Smooth muscle cell (in vitro differentiated cells): ENCODE measurements around the gene SYT4. TPM values are rescaled to one million over a fixed set of nuclear protein-coding genes. Genes with fewer than 3 reads are reported as not detected.

Experiments
- DNase-seq: peaks from one replicate; lab custom pipeline; 2025; ENCODE audit not compliant: unreplicated experiment; lab: John Stamatoyannopoulos, UW
- H2AFZ ChIP-seq: fragments of 200-600 bp; sonication (generic); 2 replicates; pipeline ENCODE4 v1.6.0; 2016; ENCODE audit warnings: antibody characterized with exemption, low read depth, mild to moderate bottlenecking
- H3F3A ChIP-seq: fragments of 200-600 bp; sonication (generic); 2 replicates; pipeline ENCODE4 v1.6.0; 2017; ENCODE audit warnings: antibody characterized with exemption, low read depth
- H3K27ac ChIP-seq: fragments of 200-600 bp; sonication (generic); 2 replicates; pipeline ENCODE4 v1.5.1; 2016; ENCODE audit warnings: low read depth, mild to moderate bottlenecking
- H3K27me3 ChIP-seq: fragments of 200-600 bp; sonication (generic); 2 replicates; pipeline ENCODE4 v1.6.1; 2016; ENCODE audit warnings: low read depth, mild to moderate bottlenecking
- H3K36me3 ChIP-seq: fragments of 200-600 bp; sonication (generic); 2 replicates; pipeline ENCODE4 v1.5.1; 2016; ENCODE audit warnings: low read depth
- H3K4me1 ChIP-seq: fragments of 200-600 bp; sonication (generic); 2 replicates; pipeline ENCODE4 v1.5.1; 2016; ENCODE audit warnings: low read depth
- H3K4me2 ChIP-seq: fragments of 200-600 bp; sonication (generic); 2 replicates; pipeline ENCODE4 v1.6.0; 2016; ENCODE audit warnings: mild to moderate bottlenecking
- H3K4me3 ChIP-seq: fragments of 200-600 bp; sonication (generic); 2 replicates; pipeline ENCODE4 v1.5.1; 2016; ENCODE audit warnings: mild to moderate bottlenecking
- H3K79me2 ChIP-seq: fragments of 200-600 bp; sonication (generic); 2 replicates; pipeline ENCODE4 v1.6.0; 2016; ENCODE audit warnings: low read depth, mild to moderate bottlenecking
- H3K9ac ChIP-seq: fragments of 200-600 bp; sonication (generic); 2 replicates; pipeline ENCODE4 v1.6.0; 2016; ENCODE audit warnings: low read depth
- H3K9me3 ChIP-seq: fragments of 200-600 bp; sonication (generic); replicated peaks from 2 replicates; pipeline ENCODE4 v1.5.1; 2016; ENCODE audit warnings: low read depth
- H4K20me1 ChIP-seq: fragments of 200-600 bp; sonication (generic); 2 replicates; pipeline ENCODE4 v1.6.0; 2016; ENCODE audit warnings: low read depth
- WGBS: methylation state at CpG from one replicate; pipeline ENCODE4 v1.1.7; 2016; ENCODE audit warnings: low lambda C conversion rate; 5-methylcytosine and 5-hydroxymethylcytosine counted together
- polyA plus RNA-seq: library from polyadenylated mRNA; unstranded; fragments of >200 nt; fragmentation: Nextera tagmentation; extraction: Ambion mirVana; gene quantifications from 2 replicates; pipeline ENCODE4 v1.2.1, GENCODE V29; 2016
- total RNA-seq: library from RNA; depleted of rRNA; stranded (reverse); fragments of >200 nt; gene quantifications from 2 replicates; pipeline ENCODE4 v1.2.3, GENCODE V29; 2014
- TF ChIP-seq, protein P1 (sequence below): fragments of 200-600 bp; sonication (generic); IDR thresholded peaks from 2 replicates; pipeline ENCODE4 v1.5.1; 2017; ENCODE audit warnings: borderline replicate concordance, mild to moderate bottlenecking, antibody characterized with exemption; ENCODE audit not compliant: insufficient read depth, poor library complexity, severe bottlenecking

Gene SYT4
- total and polyA plus RNA-seq, 2 experiments from 2014 or later, result 1.5 to 2.9 TPM

GRCh38 chr18:43279015-43279744 lies 1.9 kb upstream of the SYT4 start:
- Histone ChIP-seq H3K79me2 (no peaks in the 10 kb centered on the region), H3K4me1 (peaks cover 3% of the 10 kb centered on the region), H3K4me2 (no peak overlapping the region), H3K36me3 (no peaks in the 10 kb centered on the region), H3K27ac (no peak overlapping the region), H3K9ac (no peak overlapping the region), H3F3A (no peaks in the 10 kb centered on the region), H4K20me1 (no peaks in the 10 kb centered on the region), H2AFZ (no peak overlapping the region), H3K27me3 (peaks cover 16% of the 10 kb centered on the region), H3K9me3 (no peaks in the 10 kb centered on the region), H3K4me3 (no peak overlapping the region)
- WGBS, result 45% methylated on average over 6 of the region's 6 CpGs
- no peak for DNase-seq
- TF ChIP-seq, protein P1, sequence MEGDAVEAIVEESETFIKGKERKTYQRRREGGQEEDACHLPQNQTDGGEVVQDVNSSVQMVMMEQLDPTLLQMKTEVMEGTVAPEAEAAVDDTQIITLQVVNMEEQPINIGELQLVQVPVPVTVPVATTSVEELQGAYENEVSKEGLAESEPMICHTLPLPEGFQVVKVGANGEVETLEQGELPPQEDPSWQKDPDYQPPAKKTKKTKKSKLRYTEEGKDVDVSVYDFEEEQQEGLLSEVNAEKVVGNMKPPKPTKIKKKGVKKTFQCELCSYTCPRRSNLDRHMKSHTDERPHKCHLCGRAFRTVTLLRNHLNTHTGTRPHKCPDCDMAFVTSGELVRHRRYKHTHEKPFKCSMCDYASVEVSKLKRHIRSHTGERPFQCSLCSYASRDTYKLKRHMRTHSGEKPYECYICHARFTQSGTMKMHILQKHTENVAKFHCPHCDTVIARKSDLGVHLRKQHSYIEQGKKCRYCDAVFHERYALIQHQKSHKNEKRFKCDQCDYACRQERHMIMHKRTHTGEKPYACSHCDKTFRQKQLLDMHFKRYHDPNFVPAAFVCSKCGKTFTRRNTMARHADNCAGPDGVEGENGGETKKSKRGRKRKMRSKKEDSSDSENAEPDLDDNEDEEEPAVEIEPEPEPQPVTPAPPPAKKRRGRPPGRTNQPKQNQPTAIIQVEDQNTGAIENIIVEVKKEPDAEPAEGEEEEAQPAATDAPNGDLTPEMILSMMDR, result no peak

- no peaks in the 10 kb centered on the region for H4K20me1 ChIP-seq
- H3K36me3 ChIP-seq, result no peaks in the 10 kb centered on the region
- no peak overlapping the region for H3K4me2 ChIP-seq
- no peaks in the 10 kb centered on the region for H3F3A ChIP-seq
- no peaks in the 10 kb centered on the region for H3K9me3 ChIP-seq
- H3K4me3 ChIP-seq, result no peak overlapping the region
- no peak overlapping the region for H2AFZ ChIP-seq
- H3K4me1 ChIP-seq, result peaks cover 3% of the 10 kb centered on the region
- H3K27ac ChIP-seq, result no peak overlapping the region
- peaks cover 16% of the 10 kb centered on the region for H3K27me3 ChIP-seq
- DNase-seq, result no peak
- H3K9ac ChIP-seq, result no peak overlapping the region
- TF ChIP-seq, protein P1, result no peak
- H3K79me2 ChIP-seq, result no peaks in the 10 kb centered on the region
These were observed 1.1 kb upstream of the SYT4 start for GRCh38 chr18:43278355-43278754.

GRCh38 chr18:43276491-43276890 lies 799 bp downstream of the SYT4 start:
- no peaks in the 10 kb centered on the region for H3K79me2 ChIP-seq
- peaks cover 16% of the 10 kb centered on the region for H3K27me3 ChIP-seq
- H3K4me2 ChIP-seq, result peak overlapping the region; percentile 37
- WGBS, result 80% methylated on average over 3 of the region's 3 CpGs
- no peak for DNase-seq
- H3K9ac ChIP-seq, result no peak overlapping the region
- no peak overlapping the region for H3K4me3 ChIP-seq
- no peaks in the 10 kb centered on the region for H4K20me1 ChIP-seq
- no peak overlapping the region for H2AFZ ChIP-seq
- H3K27ac ChIP-seq, result no peak overlapping the region
- no peaks in the 10 kb centered on the region for H3K9me3 ChIP-seq
- no peaks in the 10 kb centered on the region for H3F3A ChIP-seq
- H3K4me1 ChIP-seq, result peaks cover 5% of the 10 kb centered on the region
- no peaks in the 10 kb centered on the region for H3K36me3 ChIP-seq
- TF ChIP-seq, protein P1, result no peak

- Histone ChIP-seq H3K4me2 (no peak overlapping the region), H3F3A (no peaks in the 10 kb centered on the region), H4K20me1 (no peaks in the 10 kb centered on the region), H3K36me3 (no peaks in the 10 kb centered on the region), H3K9ac (no peak overlapping the region), H3K27me3 (peaks cover 16% of the 10 kb centered on the region), H3K27ac (no peak overlapping the region), H3K4me1 (peaks cover 8% of the 10 kb centered on the region), H3K79me2 (no peaks in the 10 kb centered on the region), H2AFZ (no peak overlapping the region), H3K4me3 (no peak overlapping the region), H3K9me3 (no peaks in the 10 kb centered on the region)
- WGBS, result 80% methylated on average over 1 of the region's 1 CpG
- TF ChIP-seq, protein P1, result no peak
- no peak for DNase-seq
These were observed 1.7 kb downstream of the SYT4 start for GRCh38 chr18:43275546-43275945.
